GM21515 (cell line): ENCODE measurements around the gene BPIFB2.

Experiments used
- ATAC-seq: cut with Tn5 transposase; IDR thresholded peaks from one replicate; pipeline ENCODE4 v1.9.1; 2021; ENCODE audit not compliant: unreplicated experiment

BPIFB2 gene

GRCh38 chr20:32984631-32985354, 22.7 kb upstream of the BPIFB2 start:
- ATAC-seq: no peak

GRCh38 chr20:32985596-32985995, 21.9 kb upstream of the BPIFB2 start:
- ATAC-seq: no peak

GRCh38 chr20:32986331-32986966, 21.1 kb upstream of the BPIFB2 start:
- ATAC-seq: no peak

GRCh38 chr20:32987044-32987825, 20.3 kb upstream of the BPIFB2 start:
- ATAC-seq: no peak

GRCh38 chr20:32988008-32988407, 19.5 kb upstream of the BPIFB2 start:
- ATAC-seq: no peak

- no peak for ATAC-seq
Observed at GRCh38 chr20:32989507-32990283, 17.8 kb upstream of the BPIFB2 start.

GRCh38 chr20:32990426-32990825, 17.1 kb upstream of the BPIFB2 start:
- no peak for ATAC-seq

- no peak for ATAC-seq
Observed at GRCh38 chr20:32991383-32991782, 16.1 kb upstream of the BPIFB2 start.

GRCh38 chr20:32991792-32992641, 15.5 kb upstream of the BPIFB2 start:
- no peak for ATAC-seq

- ATAC-seq: no peak
Observed at GRCh38 chr20:32993496-32994050, 13.9 kb upstream of the BPIFB2 start.

GRCh38 chr20:32995802-32996201, 11.7 kb upstream of the BPIFB2 start:
- no peak for ATAC-seq

GRCh38 chr20:32997431-32997830, 10.1 kb upstream of the BPIFB2 start:
- no peak for ATAC-seq

GRCh38 chr20:32999603-33000250, 7.8 kb upstream of the BPIFB2 start:
- ATAC-seq: no peak

GRCh38 chr20:33000802-33001466, 6.6 kb upstream of the BPIFB2 start:
- no peak for ATAC-seq

GRCh38 chr20:33002087-33002808, 5.3 kb upstream of the BPIFB2 start:
- no peak for ATAC-seq

GRCh38 chr20:33004141-33004751, 3.3 kb upstream of the BPIFB2 start, which contains the start of gene SUN5:
SUN5 (minus strand) TSS chr20:33004433; CDS start chr20:33004340, 93 bp downstream.
- no peak for ATAC-seq

- no peak for ATAC-seq
Observed at GRCh38 chr20:33005132-33005566, 2.4 kb upstream of the BPIFB2 start.
